Hepatocyte (in vitro differentiated cells): ENCODE measurements around the gene NEDD4L. TPM values are rescaled to one million over a fixed set of nuclear protein-coding genes. Genes with fewer than 3 reads are reported as not detected.

Experiments used
- DNase-seq: peaks from one replicate; pipeline ENCODE4 v3.0.0-alpha.2; 2016; ENCODE audit warnings: low spot score
- H2AFZ ChIP-seq: fragments of 200-600 bp; sonication (generic); 2 replicates; pipeline ENCODE4 v1.6.0; 2016; ENCODE audit warnings: antibody characterized with exemption, mild to moderate bottlenecking
- H3K27ac ChIP-seq: fragments of 200-600 bp; sonication (generic); 2 replicates; pipeline ENCODE4 v1.5.1; 2016; ENCODE audit warnings: mild to moderate bottlenecking
- H3K27me3 ChIP-seq: fragments of 200-600 bp; sonication (generic); 2 replicates; pipeline ENCODE4 v1.6.1; 2016
- H3K36me3 ChIP-seq: fragments of 200-600 bp; sonication (generic); replicated peaks from 2 replicates; pipeline ENCODE4 v1.5.1; 2016; ENCODE audit warnings: low read depth; ENCODE audit not compliant: insufficient read depth
- H3K4me1 ChIP-seq: fragments of 200-600 bp; sonication (generic); 2 replicates; pipeline ENCODE4 v1.5.1; 2016; ENCODE audit warnings: mild to moderate bottlenecking, moderate library complexity; ENCODE audit not compliant: insufficient read depth
- H3K4me2 ChIP-seq: fragments of 200-600 bp; sonication (generic); 2 replicates; pipeline ENCODE4 v1.6.0; 2016
- H3K4me3 ChIP-seq: fragments of 200-600 bp; sonication (generic); 2 replicates; pipeline ENCODE4 v1.5.1; 2016; ENCODE audit warnings: mild to moderate bottlenecking
- H3K79me2 ChIP-seq: fragments of 200-600 bp; sonication (generic); 2 replicates; pipeline ENCODE4 v1.6.0; 2017; ENCODE audit warnings: mild to moderate bottlenecking
- H3K9me2 ChIP-seq: fragments of 200-600 bp; sonication (generic); replicated peaks from 2 replicates; pipeline ENCODE4 v1.6.0; 2017; ENCODE audit warnings: mild to moderate bottlenecking; ENCODE audit not compliant: insufficient read depth
- H3K9me3 ChIP-seq: fragments of 200-600 bp; sonication (generic); 2 replicates; pipeline ENCODE4 v1.5.1; 2016; ENCODE audit warnings: low read depth, mild to moderate bottlenecking
- H4K20me1 ChIP-seq: fragments of 200-600 bp; sonication (generic); 2 replicates; pipeline ENCODE4 v1.6.0; 2016; ENCODE audit warnings: mild to moderate bottlenecking; ENCODE audit not compliant: insufficient read depth, poor library complexity, severe bottlenecking
- CTCF ChIP-seq: fragments of 200-600 bp; sonication (generic); IDR thresholded peaks from 2 replicates; pipeline ENCODE4 v1.5.1; 2016; ENCODE audit warnings: antibody characterized with exemption, mild to moderate bottlenecking; ENCODE audit not compliant: poor library complexity
- EZH2 ChIP-seq: fragments of 200-600 bp; sonication (generic); IDR thresholded peaks from 2 replicates; pipeline ENCODE4 v1.6.1; 2016; ENCODE audit warnings: antibody characterized with exemption, mild to moderate bottlenecking, borderline replicate concordance
- EZH2phosphoT487 ChIP-seq: fragments of 200-600 bp; sonication (generic); IDR thresholded peaks from one replicate; pipeline ENCODE4 v1.6.1; 2018; ENCODE audit warnings: antibody characterized with exemption, mild to moderate bottlenecking, low read depth, moderate library complexity; ENCODE audit not compliant: unreplicated experiment, severe bottlenecking
- WGBS: methylation state at CpG from one replicate; pipeline ENCODE4 v1.1.6; 2016; ENCODE audit warnings: low lambda C conversion rate; ENCODE audit errors: missing lambda C conversion rate; 5-methylcytosine and 5-hydroxymethylcytosine counted together
- polyA plus RNA-seq: library from polyadenylated mRNA; unstranded; fragments of >200 nt; fragmentation: Nextera tagmentation; extraction: Ambion mirVana; gene quantifications from 2 replicates; pipeline ENCODE4 v1.2.1, GENCODE V29; 2016
- total RNA-seq: library from RNA; depleted of rRNA; stranded (reverse); fragments of >200 nt; gene quantifications from 2 replicates; pipeline ENCODE4 v1.2.3, GENCODE V29; 2014

Gene NEDD4L
- total and polyA plus RNA-seq, 2 experiments from 2014 or later, result 104 to 140 TPM

- no peak overlapping the region for H2AFZ ChIP-seq
- 90% methylated on average over 3 of the region's 3 CpGs for WGBS
- H3K36me3 ChIP-seq, result no peaks in the 10 kb centered on the region
- no peaks in the 10 kb centered on the region for H3K27me3 ChIP-seq
- H4K20me1 ChIP-seq, result no peaks in the 10 kb centered on the region
- H3K79me2 ChIP-seq, result peaks cover 8% of the 10 kb centered on the region
- H3K9me2 ChIP-seq, result no peaks in the 10 kb centered on the region
- H3K9me3 ChIP-seq, result no peaks in the 10 kb centered on the region
- H3K27ac ChIP-seq, result no peak overlapping the region
- peaks cover 7% of the 10 kb centered on the region for H3K4me1 ChIP-seq
- H3K4me3 ChIP-seq, result no peak overlapping the region
- no peak for DNase-seq
- no peak overlapping the region for H3K4me2 ChIP-seq
- TF ChIP-seq EZH2, result no peak
- TF ChIP-seq EZH2phosphoT487, result no peak
- TF ChIP-seq CTCF, result no peak
Observed at GRCh38 chr18:58336605-58337004, 292.6 kb downstream of the NEDD4L start.

GRCh38 chr18:58337285-58337684 is 293.3 kb downstream of the NEDD4L start:
- no peak for DNase-seq
- Histone ChIP-seq H2AFZ (no peak overlapping the region), H3K79me2 (peaks cover 8% of the 10 kb centered on the region), H3K4me3 (no peak overlapping the region), H3K27ac (no peak overlapping the region), H3K36me3 (no peaks in the 10 kb centered on the region), H3K4me1 (peaks cover 7% of the 10 kb centered on the region), H3K4me2 (no peak overlapping the region), H4K20me1 (no peaks in the 10 kb centered on the region), H3K9me2 (no peaks in the 10 kb centered on the region), H3K27me3 (no peaks in the 10 kb centered on the region), H3K9me3 (no peaks in the 10 kb centered on the region)
- 54% methylated on average over 4 of the region's 4 CpGs for WGBS
- TF ChIP-seq EZH2 (no peak), EZH2phosphoT487 (no peak), CTCF (no peak)

- Histone ChIP-seq H3K27me3 (no peaks in the 10 kb centered on the region), H3K79me2 (peaks cover 8% of the 10 kb centered on the region), H3K36me3 (no peaks in the 10 kb centered on the region), H3K27ac (no peak overlapping the region), H3K9me2 (no peaks in the 10 kb centered on the region), H3K9me3 (no peaks in the 10 kb centered on the region), H3K4me1 (peaks cover 7% of the 10 kb centered on the region), H3K4me3 (no peak overlapping the region), H4K20me1 (no peaks in the 10 kb centered on the region), H2AFZ (no peak overlapping the region), H3K4me2 (no peak overlapping the region)
- no peak for DNase-seq
- WGBS, result 55% methylated on average over 5 of the region's 5 CpGs
- no peak for TF ChIP-seq CTCF
- no peak for TF ChIP-seq EZH2
- TF ChIP-seq EZH2phosphoT487, result no peak
Observed at GRCh38 chr18:58337686-58338085, 293.7 kb downstream of the NEDD4L start.

GRCh38 chr18:58338141-58338540 is 294.1 kb downstream of the NEDD4L start:
- H2AFZ ChIP-seq, result no peak overlapping the region
- TF ChIP-seq EZH2phosphoT487, result no peak
- no peak for TF ChIP-seq CTCF
- TF ChIP-seq EZH2, result no peak
- no peak overlapping the region for H3K27ac ChIP-seq
- H3K79me2 ChIP-seq, result peaks cover 8% of the 10 kb centered on the region
- no peaks in the 10 kb centered on the region for H3K36me3 ChIP-seq
- no peak overlapping the region for H3K4me3 ChIP-seq
- H4K20me1 ChIP-seq, result no peaks in the 10 kb centered on the region
- peaks cover 7% of the 10 kb centered on the region for H3K4me1 ChIP-seq
- no peak for DNase-seq
- no peak overlapping the region for H3K4me2 ChIP-seq
- H3K27me3 ChIP-seq, result no peaks in the 10 kb centered on the region
- H3K9me2 ChIP-seq, result no peaks in the 10 kb centered on the region
- no peaks in the 10 kb centered on the region for H3K9me3 ChIP-seq
- WGBS, result 85% methylated on average over 3 of the region's 3 CpGs
